K562 (cell line): ENCODE results near the gene HINT3. TPM values are rescaled to one million over a fixed set of nuclear protein-coding genes. Genes with fewer than 3 reads are reported as not detected.

ENCODE experiments used
- CCNT2 ChIP-seq: IDR thresholded peaks from 2 replicates; pipeline ENCODE4 v1.6.1; 2011; ENCODE audit warnings: borderline replicate concordance, low read depth, mild to moderate bottlenecking, moderate library complexity, mixed read lengths, low read length; ENCODE audit not compliant: insufficient read length; ENCODE audit errors: extremely low read depth
- CEBPG ChIP-seq, 3 experiments: fragments of 200-800 bp in 1 of 3; sonication (Bioruptor generic) in 1 of 3; sonication (generic) in 1 of 3; formaldehyde crosslinking in 1 of 3; IDR thresholded peaks in 2 of 3; conservative IDR thresholded peaks in 1 of 3; 2 replicates each; pipeline versions ENCODE4 v1.6.1 to v1.8.0; 2016 to 2022; ENCODE audit warnings: missing compliant biosample characterization in 2 of 3, missing genetic modification characterization in 2 of 3, mild to moderate bottlenecking in 1 of 3, missing genetic modification reagents in 1 of 3
- EWSR1 ChIP-seq: fragments of 450-650 bp; IDR thresholded peaks from 2 replicates; pipeline ENCODE4 v1.6.1; 2018; ENCODE audit warnings: borderline replicate concordance, mild to moderate bottlenecking, low read depth, moderate library complexity; ENCODE audit not compliant: partially characterized antibody
- HNRNPH1 ChIP-seq: fragments of 200-400 bp; formaldehyde crosslinking; optimal IDR thresholded peaks from 2 replicates; pipeline ENCODE3; 2017; ENCODE audit warnings: low read depth, mild to moderate bottlenecking, low read length, moderate library complexity
- JUN ChIP-seq, 2 experiments: sonication (generic) in 1 of 2; formaldehyde crosslinking in 1 of 2; IDR thresholded peaks; 2 replicates each; pipeline versions ENCODE4 v1.6.1 to v1.8.0; 2012 to 2022; ENCODE audit warnings: borderline replicate concordance in 2 of 2, mild to moderate bottlenecking in 2 of 2, improper control_type of control experiment in 1 of 2, low read depth in 1 of 2, low read length in 1 of 2, missing genetic modification reagents in 1 of 2
- NR4A1 ChIP-seq, 2 experiments: fragments of 250-450 bp in 1 of 2; fragments of 450-650 bp in 1 of 2; sonication (Bioruptor Pico) in 1 of 2; IDR thresholded peaks; 2 replicates each; pipeline versions ENCODE4 v1.4.0 to v1.6.1; 2016 to 2020; ENCODE audit warnings: mild to moderate bottlenecking in 2 of 2, missing compliant biosample characterization in 1 of 2, missing genetic modification characterization in 1 of 2, moderate library complexity in 1 of 2
- TFAM ChIP-seq: fragments of 250-450 bp; sonication (Bioruptor Pico); conservative IDR thresholded peaks from 2 replicates; pipeline ENCODE4 v1.5.0; 2021; ENCODE audit warnings: mild to moderate bottlenecking, moderate library complexity
- ZNF707 ChIP-seq: fragments of 250-450 bp; sonication (Bioruptor Pico); conservative IDR thresholded peaks from 2 replicates; pipeline ENCODE4 v1.8.0; 2022; ENCODE audit warnings: inconsistent platforms, mild to moderate bottlenecking, moderate library complexity
- ZNF76 ChIP-seq: fragments of 250-450 bp; sonication (Bioruptor Pico); IDR thresholded peaks from 2 replicates; pipeline ENCODE4 v1.4.0; 2020; ENCODE audit warnings: mild to moderate bottlenecking, moderate library complexity, borderline replicate concordance
- polyA plus RNA-seq, 8 experiments: library from polyadenylated mRNA; depleted of rRNA in 4 of 8; stranded (reverse) in 5 of 8; unstranded in 3 of 8; fragments of >200 nt; fragmentation: Nextera tagmentation in 2 of 8; fragmentation: Illumina TruSeq in 1 of 8; extraction: Ambion mirVana in 2 of 8; extraction: Trizol in 1 of 8; gene quantifications; 2 replicates each; pipeline versions ENCODE4 v1.2.1 to v1.2.3, GENCODE V29; 2011 to 2014; ENCODE audit warnings: inconsistent platforms in 1 of 8, missing spikeins in 1 of 8
- total RNA-seq, 7 experiments: library from RNA; depleted of rRNA in 6 of 7; stranded (reverse); fragments of >200 nt in 6 of 7; fragmentation: Illumina TruSeq in 2 of 7; extraction: Trizol in 2 of 7; gene quantifications; 2 replicates each; pipeline versions ENCODE4 v1.2.1 to v1.2.3, GENCODE V29; 2011 to 2021; ENCODE audit warnings: low replicate concordance in 1 of 7
- TF ChIP-seq, protein P1 (sequence below): fragments of 250-450 bp; sonication (Bioruptor Pico); IDR thresholded peaks from 2 replicates; pipeline ENCODE4 v1.4.0; 2020; ENCODE audit warnings: mild to moderate bottlenecking, moderate library complexity, borderline replicate concordance
- TF ChIP-seq, protein P2 (sequence below): fragments of 200-800 bp; sonication (Bioruptor generic); IDR thresholded peaks from 2 replicates; pipeline ENCODE4 v1.6.1; 2017; ENCODE audit warnings: missing genetic modification characterization, missing compliant biosample characterization
- TF ChIP-seq, protein P3 (sequence below), 2 experiments: fragments of 450-650 bp in 1 of 2; IDR thresholded peaks; 2 replicates each; pipeline ENCODE4 v1.6.1; 2011 to 2017; ENCODE audit warnings: low read depth in 2 of 2, antibody characterized with exemption in 1 of 2, borderline replicate concordance in 1 of 2, low read length in 1 of 2, mild to moderate bottlenecking in 1 of 2, mixed read lengths in 1 of 2; ENCODE audit not compliant: control insufficient read depth in 1 of 2
- TF ChIP-seq, protein P4 (sequence below): fragments of 250-450 bp; sonication (Bioruptor Pico); IDR thresholded peaks from 2 replicates; pipeline ENCODE4 v1.5.0; 2020; ENCODE audit warnings: mild to moderate bottlenecking

The HINT3 gene
- total and polyA plus RNA-seq, 9 of the 15 experiments (the other 6 are each of a cell fraction or from before 2014, with no cell fraction given): 1.4 to 16.6 (median 10.8) TPM

DNA sequence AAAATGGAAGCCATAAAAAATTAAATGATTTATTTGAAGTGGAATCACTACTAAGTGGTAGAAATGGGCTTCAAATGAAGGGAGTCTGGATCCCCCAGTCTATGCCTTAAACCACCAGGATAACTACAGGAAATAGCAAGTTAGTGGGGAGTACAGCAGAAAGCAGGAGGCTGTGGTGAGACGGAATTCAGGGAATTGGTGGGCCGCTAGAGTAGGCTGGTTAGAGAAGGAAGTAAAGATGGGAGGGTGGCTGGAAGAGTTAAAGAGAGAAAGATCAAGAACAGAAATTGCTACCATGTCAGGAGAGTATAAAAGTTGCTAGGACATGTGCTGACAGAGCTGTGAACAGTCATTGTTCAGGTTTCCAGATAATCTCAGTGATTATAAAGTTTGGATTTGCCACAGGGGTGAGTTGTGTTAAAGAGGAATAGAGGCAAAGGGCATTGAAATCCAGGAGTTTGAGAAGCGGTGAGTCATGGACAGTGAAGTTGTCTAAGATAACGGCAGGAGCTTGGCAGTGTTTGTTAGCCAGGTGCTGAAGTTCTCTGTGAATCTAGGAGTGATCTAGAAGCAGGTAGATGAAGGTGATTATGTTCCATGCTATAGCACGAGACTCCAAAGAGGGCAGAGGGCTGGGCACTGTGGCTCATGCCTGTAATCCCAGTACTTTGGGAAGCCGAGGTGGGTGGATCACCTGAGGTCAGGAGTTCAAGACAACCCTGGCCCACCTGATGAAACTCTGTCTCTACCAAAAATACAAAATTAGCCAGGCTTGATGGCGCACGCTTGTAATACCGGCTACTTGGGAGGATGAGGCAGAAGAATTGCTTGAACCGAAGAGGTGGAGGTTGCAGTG lies 13.7 kb upstream of the HINT3 start (continued):
- TF ChIP-seq, protein P1, sequence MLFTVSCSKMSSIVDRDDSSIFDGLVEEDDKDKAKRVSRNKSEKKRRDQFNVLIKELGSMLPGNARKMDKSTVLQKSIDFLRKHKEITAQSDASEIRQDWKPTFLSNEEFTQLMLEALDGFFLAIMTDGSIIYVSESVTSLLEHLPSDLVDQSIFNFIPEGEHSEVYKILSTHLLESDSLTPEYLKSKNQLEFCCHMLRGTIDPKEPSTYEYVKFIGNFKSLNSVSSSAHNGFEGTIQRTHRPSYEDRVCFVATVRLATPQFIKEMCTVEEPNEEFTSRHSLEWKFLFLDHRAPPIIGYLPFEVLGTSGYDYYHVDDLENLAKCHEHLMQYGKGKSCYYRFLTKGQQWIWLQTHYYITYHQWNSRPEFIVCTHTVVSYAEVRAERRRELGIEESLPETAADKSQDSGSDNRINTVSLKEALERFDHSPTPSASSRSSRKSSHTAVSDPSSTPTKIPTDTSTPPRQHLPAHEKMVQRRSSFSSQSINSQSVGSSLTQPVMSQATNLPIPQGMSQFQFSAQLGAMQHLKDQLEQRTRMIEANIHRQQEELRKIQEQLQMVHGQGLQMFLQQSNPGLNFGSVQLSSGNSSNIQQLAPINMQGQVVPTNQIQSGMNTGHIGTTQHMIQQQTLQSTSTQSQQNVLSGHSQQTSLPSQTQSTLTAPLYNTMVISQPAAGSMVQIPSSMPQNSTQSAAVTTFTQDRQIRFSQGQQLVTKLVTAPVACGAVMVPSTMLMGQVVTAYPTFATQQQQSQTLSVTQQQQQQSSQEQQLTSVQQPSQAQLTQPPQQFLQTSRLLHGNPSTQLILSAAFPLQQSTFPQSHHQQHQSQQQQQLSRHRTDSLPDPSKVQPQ (CRISPR knock-in tag): no peak
- TF ChIP-seq, protein P2, sequence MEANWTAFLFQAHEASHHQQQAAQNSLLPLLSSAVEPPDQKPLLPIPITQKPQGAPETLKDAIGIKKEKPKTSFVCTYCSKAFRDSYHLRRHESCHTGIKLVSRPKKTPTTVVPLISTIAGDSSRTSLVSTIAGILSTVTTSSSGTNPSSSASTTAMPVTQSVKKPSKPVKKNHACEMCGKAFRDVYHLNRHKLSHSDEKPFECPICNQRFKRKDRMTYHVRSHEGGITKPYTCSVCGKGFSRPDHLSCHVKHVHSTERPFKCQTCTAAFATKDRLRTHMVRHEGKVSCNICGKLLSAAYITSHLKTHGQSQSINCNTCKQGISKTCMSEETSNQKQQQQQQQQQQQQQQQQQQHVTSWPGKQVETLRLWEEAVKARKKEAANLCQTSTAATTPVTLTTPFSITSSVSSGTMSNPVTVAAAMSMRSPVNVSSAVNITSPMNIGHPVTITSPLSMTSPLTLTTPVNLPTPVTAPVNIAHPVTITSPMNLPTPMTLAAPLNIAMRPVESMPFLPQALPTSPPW (CRISPR knock-in tag): no peak
- TF ChIP-seq, protein P3, sequence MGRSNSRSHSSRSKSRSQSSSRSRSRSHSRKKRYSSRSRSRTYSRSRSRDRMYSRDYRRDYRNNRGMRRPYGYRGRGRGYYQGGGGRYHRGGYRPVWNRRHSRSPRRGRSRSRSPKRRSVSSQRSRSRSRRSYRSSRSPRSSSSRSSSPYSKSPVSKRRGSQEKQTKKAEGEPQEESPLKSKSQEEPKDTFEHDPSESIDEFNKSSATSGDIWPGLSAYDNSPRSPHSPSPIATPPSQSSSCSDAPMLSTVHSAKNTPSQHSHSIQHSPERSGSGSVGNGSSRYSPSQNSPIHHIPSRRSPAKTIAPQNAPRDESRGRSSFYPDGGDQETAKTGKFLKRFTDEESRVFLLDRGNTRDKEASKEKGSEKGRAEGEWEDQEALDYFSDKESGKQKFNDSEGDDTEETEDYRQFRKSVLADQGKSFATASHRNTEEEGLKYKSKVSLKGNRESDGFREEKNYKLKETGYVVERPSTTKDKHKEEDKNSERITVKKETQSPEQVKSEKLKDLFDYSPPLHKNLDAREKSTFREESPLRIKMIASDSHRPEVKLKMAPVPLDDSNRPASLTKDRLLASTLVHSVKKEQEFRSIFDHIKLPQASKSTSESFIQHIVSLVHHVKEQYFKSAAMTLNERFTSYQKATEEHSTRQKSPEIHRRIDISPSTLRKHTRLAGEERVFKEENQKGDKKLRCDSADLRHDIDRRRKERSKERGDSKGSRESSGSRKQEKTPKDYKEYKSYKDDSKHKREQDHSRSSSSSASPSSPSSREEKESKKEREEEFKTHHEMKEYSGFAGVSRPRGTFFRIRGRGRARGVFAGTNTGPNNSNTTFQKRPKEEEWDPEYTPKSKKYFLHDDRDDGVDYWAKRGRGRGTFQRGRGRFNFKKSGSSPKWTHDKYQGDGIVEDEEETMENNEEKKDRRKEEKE (IDR thresholded peaks at IDR 0.05; ENCODE audit: borderline replicate concordance in 1 of 2, control insufficient read depth in 1 of 2, low read depth in 2 of 2, low read length in 1 of 2): no peak
- TF ChIP-seq, protein P4, sequence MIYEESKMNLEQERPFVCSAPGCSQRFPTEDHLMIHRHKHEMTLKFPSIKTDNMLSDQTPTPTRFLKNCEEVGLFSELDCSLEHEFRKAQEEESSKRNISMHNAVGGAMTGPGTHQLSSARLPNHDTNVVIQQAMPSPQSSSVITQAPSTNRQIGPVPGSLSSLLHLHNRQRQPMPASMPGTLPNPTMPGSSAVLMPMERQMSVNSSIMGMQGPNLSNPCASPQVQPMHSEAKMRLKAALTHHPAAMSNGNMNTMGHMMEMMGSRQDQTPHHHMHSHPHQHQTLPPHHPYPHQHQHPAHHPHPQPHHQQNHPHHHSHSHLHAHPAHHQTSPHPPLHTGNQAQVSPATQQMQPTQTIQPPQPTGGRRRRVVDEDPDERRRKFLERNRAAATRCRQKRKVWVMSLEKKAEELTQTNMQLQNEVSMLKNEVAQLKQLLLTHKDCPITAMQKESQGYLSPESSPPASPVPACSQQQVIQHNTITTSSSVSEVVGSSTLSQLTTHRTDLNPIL (CRISPR knock-in tag): no peak
- TF ChIP-seq JUN (IDR thresholded peaks at IDR 0.05; ENCODE audit: borderline replicate concordance, low read depth, low read length): peak; percentile 39; the same call in 1 of the 2 replicates
- TF ChIP-seq JUN (CRISPR knock-in tag; IDR thresholded peaks at IDR 0.05; ENCODE audit: borderline replicate concordance): no peak
- TF ChIP-seq TFAM (CRISPR knock-in tag): no peak
- TF ChIP-seq EWSR1: no peak
- no peak for TF ChIP-seq CCNT2
- no peak for TF ChIP-seq ZNF707 (CRISPR knock-in tag)
- no peak for TF ChIP-seq CEBPG (CRISPR knock-in tag; IDR thresholded peaks at IDR 0.05)
- TF ChIP-seq CEBPG (tag; conservative IDR thresholded peaks at IDR 0.05 in 1 of 2, IDR thresholded peaks at IDR 0.05 in 1 of 2): no peak
- TF ChIP-seq ZNF76 (CRISPR knock-in tag): no peak
- TF ChIP-seq HNRNPH1: no peak
- no peak for TF ChIP-seq NR4A1 (CRISPR knock-in tag; IDR thresholded peaks at IDR 0.05)
- TF ChIP-seq NR4A1 (tag; IDR thresholded peaks at IDR 0.05): no peak
